Activated CD8-positive, alpha-beta memory T cell treated with anti-CD3 and anti-CD28 coated beads for 1 hour (primary cell): ENCODE measurements around the gene SEH1L.
"Not testable (repeated sequence)": the region's sequence is repeated elsewhere in the genome, so short reads cannot be mapped to it uniquely, and the experiment has no call there.

Experiments
- DNase-seq, 2 donors: peaks; one replicate each; pipeline ENCODE4 v3.0.0-alpha.2; 2020; ENCODE audit warnings: low read depth in 1 of 2; ENCODE audit errors: extremely low read depth in 1 of 2

SEH1L gene

DNA sequence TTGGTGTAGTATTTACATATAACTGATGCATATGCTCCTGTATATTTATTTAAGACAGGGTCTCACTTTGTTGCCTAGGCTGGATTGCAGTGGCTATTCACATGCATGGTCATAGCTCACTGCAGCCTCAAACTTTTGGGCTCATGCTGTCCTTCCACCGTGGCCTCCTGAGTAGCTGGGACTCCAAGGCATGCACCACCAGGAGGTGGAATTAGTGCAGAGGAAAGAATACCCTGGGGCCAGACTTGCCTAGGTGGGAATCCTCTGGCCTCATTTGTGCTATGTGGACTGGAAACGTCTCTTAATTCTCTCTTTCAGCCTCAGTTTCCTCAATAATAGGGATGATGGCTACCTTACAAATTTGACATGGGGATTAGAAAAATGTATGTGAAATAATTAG is 45.6 kb downstream of the SEH1L start:
- DNase-seq, result no peak

DNA sequence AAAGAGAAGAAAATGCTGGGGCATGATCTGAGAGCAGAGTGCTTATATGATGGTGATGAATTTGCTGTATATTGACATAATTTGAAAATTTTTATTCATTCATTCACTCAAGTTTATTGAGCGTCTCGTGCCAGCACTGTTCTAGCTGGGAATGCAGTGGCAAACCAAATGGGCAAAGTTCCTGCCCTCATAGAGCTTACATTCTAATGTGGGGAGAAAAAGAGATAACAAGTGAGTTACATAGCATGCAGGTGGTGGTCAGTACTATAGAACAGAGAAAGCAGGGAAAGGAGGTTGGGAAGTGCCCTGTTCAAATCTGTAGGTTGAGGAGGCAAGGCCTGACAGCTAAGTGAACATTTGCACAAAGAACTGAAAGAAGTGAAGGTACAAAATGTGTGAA is 47.6 kb downstream of the SEH1L start:
- no peak for DNase-seq

DNA sequence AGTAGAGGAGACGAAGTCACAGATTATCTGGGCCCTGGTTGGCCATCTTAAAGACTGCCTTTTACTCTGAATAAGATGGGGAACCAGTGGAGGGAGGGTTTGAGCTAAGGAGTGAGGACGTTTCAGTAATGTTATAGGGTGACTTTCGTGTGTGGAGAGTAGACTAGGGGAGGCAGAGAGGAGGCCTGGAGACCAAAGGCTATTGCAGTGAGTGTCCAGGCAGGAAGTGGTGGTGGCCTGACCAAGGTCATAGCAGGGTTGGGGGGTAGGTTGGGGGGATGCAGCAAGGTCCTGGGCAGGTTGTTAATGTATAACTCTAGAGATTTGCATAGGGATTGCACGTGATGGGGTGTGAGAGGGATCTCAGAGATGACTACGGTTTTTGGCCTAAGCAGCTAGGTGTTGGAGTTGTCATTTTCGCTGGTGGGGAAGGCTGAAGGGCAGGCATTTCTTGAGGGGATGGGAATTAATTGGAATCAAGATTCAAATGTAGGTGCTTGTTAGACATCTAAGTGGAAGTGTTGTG is 48.2 kb downstream of the SEH1L start:
- DNase-seq, result no peak

DNA sequence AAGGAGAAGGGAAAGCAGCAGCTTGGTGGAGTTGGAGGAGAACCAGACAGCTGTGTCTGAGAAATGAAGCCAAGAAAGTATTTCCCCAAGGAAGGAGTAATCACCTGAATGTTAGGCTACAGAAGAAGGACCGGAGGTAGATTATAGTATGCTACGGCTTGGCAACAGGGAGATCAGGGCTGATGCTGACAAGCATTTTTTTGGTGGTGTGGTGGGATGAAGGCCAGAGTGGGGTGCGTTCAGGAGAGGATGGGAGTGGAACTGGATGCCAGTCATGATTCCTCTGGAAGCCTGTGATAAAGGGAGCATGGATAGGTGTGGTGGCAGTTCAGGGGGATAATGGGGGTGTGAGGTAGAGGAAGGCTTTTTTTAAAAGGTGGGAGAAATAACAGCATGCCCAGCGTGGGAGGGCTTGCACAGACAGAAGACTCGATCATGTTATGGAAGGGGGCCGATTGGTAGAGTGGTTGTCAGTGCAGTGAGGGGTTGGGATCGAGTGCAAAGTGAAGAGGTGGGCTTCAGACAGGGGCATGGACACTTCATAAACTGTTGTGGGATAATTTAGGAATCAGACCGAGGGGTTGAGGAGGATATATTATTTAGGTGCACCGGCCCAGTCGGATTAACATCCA is 49.0 kb downstream of the SEH1L start:
- no peak for DNase-seq

DNA sequence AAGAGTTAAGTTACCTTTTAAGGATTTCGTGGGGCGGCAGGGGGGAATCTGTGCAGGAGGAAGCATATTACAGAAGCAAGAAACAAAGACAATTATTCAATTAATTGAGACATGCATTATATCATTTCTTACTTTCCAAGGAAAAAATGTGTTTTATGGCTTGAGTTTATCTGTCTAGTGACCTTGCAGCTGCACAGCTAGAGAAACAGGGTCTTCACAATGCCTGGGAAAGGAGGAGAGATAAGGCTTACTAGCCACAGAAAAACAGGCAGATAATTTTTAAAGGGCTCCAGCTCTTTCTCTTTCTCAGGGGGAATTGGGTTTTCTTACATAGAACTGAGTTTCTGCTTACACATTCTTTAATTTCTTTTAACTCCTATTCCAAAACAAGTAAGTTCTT is 49.5 kb downstream of the SEH1L start:
- not testable (repeated sequence) for DNase-seq

DNA sequence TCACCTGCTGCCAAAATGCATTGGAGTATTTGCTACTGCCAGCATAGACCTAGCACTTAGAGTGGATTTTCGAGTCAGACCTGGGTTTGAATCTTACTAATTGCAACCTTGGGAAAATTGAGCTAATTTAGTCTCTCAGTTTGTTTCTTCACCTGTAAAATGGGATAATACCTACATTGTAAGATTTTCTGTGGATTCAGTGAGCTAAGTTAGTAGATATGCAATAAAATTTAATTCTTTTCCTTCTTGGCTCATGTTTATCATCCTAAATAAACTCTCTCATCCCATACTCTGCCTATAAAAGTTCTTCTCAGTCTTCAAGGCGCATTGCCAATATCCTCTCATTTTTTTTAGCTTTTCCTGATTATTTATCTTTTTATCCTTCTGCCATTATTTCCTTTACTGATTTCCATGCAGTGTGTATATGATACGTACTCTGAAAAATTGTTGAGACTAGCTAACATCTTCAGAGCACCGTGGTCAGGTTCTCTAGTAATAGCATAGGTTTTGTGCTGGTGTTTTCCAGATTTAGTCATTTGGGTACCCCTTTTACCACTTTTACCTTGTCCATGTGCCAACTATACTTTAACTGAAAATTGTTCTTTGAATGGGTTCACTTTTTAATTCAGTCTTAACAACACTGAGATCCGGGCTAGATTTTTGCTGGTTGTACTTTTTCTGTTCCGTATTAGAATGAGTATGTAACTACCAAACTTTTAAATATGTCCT is 50.7 kb downstream of the SEH1L start:
- DNase-seq, result no peak

DNA sequence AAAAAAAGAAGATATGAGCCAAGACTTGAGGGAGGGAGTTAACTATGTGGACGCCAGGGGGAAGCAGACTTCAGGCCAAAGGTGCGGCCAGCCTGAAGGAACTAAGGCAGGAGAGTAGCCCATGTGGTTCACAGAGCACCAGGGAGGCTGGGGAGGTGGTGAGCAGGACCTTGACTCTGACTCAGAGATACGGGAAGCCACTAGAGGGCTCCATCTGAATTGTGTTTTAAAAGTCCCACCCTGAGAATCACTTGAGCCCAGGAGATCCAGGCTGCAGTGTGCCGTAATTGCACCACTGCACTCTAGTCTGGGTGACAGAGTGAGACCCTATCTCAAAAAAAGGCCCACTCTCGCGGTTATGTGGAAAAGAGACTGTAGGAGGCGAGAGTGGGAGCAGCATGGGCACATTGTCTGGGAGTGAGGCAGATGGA is 55.7 kb downstream of the SEH1L start:
- DNase-seq, result no peak

DNA sequence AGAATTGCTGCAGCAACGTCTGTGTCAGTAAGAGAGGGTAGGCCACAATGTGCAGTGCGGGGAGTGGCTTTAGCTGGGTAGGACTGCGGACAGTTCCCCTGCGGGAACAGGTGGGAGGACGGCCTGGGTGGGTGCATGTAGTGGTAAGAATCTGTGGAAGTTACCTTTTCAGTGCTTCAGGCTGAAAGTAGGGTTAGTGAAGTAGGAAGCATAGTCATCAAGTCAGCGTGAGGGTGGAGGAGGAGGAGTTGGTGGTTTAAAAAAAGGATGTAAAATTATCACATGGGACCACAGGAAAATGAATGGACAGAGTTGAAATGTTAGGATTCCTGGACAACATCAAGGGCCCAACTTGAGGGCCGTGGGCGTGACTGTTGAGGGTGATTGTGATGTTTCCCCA is 56.6 kb downstream of the SEH1L start:
- no peak for DNase-seq

DNA sequence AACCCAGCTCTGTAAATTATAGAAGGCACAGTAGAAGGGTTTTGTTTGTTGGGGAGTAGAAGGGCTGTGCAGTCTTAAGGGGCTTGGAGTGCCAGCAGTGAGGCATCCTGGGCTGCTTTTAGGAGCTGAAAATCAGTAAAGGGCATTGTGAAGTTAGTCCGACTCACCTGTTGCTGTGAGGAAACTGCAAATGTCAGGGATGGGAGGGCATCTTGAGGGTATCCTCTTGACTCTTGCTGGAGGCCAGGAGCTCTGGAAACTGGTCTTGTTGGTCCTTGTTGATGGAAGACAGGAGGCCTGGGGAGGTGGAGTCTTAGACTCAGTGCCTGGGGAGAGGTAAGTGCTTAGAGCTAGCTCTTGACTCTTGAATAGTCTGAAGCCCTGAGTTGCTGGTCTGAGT is 57.5 kb downstream of the SEH1L start:
- no peak for DNase-seq

DNA sequence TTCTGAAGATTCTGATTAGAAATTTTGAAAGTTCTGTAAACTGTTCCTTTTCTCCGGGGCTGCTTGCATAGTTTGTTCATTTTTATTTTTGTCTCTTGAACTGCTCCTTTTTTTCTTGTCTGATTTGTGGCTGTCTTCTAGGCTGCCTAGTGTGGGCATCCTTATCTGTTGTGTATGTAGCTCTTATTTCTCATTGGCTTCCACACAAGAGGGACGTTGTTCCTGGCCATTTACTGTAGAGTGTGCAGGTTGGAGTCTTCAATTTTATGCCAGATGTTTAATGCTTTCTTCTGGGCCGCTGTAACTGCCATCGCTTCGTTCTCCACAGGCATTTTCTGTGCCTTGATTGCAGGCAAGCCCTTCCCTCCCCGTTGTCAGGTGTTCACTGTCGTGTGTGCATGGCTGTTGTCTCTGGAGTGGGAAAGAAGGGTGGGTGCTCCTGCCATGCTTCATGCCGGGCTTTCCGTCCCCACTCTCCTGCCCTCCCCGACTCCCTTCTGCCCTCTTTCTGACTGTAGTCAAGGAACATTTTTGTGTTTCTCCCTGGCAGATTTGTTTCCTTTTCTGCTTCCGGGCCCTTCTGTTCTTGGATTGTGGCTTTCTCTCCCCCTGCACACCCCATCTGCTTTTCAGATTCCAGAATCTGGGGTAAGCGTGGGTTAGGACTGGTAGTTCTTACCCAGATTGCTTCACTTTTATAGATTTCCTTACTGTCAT is 58.9 kb downstream of the SEH1L start:
- no peak for DNase-seq

DNA sequence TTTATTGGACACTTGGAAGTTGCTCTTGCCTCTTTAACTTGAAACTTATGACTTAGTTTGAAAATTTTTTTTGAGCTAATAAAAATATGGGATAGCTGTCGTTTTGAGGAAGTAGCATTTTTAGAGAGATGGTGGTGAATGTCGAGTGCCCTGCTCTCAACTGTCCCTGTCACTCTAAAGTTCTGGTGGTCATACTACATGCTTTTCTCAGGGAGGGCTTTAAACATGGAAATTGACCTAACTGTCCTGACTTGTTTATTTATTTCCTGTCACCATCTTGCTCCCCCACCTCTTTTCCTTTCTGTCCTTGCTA is 59.4 kb downstream of the SEH1L start:
- no peak for DNase-seq

DNA sequence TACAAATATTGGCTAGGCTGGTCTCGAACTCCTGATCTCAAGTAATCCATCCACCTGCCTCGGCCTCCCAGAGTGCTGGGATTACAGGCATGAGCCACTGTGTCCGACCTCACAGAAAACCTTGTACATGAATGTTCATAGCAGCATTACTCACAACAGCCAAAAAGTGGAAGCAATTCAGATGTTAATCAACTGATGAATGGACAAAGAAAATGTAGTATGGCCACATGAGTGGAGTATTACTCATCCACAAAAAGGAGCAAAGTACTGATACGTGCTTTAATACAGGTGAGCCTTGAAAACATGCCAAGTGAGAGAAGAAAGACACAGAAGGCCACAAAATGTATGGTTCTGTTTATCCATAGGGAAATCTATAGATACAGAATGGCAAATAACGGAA is 63.9 kb downstream of the SEH1L start:
- no peak for DNase-seq

DNA sequence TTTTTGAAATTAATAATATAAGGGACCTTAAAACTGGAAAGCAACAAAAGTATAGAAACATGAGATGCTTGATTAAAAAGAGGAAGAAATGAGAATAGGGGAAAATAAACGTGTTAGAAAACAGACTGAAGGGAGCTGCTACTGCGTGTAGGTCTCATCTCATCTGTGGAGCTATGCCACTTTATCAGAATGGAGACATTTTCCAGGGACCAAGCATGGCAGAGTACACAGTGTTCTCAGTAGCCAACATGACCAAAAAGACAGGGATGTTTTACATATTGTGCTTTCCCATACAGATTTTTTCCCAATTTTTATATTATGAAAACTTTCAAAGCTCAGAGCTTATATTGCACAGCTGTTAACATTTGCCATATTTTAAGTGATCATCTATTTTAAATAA is 66.4 kb downstream of the SEH1L start:
- no peak for DNase-seq

DNA sequence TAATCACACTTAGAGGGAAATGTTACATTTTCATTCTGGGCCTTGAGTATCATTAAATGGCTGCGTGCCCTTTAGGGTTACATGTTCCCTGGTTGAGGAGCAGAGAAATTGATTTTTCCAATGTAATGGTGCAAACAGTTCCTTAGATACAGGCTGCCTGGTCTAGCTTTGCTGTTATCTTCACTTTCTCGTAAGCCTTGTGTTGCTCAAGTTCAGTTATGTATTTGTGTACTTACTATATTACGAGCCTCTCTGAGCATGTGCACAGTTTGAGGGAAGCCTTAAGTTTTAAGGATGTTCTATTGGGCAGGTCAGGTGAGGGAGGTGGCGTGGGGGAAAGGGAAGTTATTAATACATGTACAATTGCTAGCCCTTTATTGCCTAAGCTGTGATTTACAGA is 67.0 kb downstream of the SEH1L start:
- no peak for DNase-seq

DNA sequence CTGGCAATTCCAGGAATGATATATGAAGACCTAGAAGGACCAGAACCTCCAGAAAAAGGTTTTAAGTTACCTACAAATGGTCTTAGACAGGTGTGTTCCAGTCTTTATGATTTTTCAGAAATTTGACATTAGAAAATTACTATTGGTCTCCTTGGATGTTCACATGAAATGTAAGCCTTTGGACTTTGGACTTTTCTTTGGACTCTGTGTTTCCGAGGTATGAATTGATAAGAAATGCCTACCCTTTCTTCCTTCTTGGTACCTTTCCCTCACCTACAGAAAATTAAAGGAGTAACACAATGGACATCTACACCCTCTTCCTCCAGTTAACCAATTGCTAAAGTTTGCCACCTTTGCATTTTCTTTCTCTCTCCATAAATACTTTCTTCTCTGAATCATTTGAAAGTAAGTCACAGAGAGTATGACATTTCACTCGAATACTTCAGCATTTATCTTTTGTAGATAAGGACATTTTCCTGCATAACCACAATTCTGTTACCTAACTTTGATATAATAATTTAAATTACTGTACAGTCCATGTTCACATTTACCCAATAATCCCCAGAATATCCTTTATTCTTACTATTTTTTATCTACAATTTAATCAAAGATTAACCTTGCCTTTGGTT is 69.5 kb downstream of the SEH1L start:
- DNase-seq, result no peak

DNA sequence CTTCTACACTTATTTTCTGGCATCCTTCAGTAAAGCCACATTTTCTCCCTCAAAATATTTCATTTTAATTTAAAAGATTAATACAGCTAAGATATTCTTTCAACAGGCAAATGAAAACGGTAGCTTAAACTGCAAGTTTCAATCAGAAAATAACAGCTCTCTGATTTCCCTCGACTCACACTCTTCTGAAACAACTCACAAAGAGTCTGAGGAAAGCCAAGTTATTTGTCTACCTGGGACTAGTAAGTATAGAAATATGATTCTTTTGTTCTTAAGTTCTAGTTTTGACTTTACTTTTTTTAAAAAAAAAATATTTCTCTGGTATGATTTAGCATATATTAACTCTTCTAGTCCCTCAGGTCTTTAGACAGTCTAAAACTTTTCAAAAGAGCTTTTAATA is 70.6 kb downstream of the SEH1L start:
- no peak for DNase-seq

DNA sequence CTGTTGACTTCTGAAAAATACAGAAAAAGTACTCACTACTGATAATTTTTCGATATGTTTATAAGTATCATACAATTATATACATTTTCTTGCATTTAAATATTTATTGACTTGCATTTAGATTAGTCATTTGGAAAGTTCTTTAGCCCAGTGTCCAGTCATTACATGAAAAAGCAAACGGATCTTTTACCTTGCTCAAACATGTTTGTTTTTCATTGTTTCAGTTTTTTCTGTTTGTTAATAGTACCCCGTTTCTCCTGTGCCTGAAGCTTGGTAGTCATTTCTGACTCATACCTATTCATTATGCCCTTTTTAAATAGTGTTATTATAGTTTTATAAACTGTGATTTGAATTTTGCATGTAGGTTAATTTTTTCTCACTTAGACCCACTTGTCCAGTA is 71.5 kb downstream of the SEH1L start:
- DNase-seq, result no peak

DNA sequence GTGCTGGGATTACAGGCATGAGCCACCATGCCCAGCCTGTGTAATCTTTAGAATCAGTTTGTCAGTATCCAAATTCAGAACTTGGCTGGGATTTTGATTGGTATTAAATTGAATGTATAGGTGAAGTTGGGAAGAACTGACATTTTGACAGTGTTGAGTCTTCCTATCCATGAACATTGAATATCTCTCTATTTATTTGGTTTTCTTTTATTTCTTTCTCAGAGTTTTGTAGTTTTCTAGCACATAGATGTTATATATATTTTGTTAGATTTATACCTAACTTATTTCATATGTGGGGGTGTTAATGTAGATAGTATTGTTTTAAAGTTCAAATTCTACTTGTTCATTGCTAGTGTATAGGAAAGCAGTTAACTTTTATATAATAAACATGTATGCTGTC is 74.8 kb downstream of the SEH1L start:
- DNase-seq, result no peak

DNA sequence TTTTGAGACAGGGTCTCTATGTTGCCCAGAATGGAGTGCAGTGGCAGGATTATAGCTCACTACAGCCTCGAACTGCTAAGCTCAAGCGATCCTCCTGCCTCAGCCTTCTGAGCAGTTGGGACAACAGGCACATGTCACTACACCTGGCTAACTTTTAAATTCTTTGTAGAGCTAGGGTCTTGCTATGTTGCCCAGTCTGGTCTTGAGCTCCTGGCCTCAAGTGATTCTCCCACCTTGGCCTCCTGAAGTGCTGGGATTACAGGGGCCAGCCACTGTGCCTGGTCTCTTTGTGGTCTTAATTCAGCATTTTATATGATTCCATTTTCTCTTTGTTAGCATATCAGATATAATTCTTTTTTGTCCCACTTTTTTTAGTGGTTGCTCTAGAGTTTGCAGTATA is 77.4 kb downstream of the SEH1L start:
- DNase-seq, result no peak

DNA sequence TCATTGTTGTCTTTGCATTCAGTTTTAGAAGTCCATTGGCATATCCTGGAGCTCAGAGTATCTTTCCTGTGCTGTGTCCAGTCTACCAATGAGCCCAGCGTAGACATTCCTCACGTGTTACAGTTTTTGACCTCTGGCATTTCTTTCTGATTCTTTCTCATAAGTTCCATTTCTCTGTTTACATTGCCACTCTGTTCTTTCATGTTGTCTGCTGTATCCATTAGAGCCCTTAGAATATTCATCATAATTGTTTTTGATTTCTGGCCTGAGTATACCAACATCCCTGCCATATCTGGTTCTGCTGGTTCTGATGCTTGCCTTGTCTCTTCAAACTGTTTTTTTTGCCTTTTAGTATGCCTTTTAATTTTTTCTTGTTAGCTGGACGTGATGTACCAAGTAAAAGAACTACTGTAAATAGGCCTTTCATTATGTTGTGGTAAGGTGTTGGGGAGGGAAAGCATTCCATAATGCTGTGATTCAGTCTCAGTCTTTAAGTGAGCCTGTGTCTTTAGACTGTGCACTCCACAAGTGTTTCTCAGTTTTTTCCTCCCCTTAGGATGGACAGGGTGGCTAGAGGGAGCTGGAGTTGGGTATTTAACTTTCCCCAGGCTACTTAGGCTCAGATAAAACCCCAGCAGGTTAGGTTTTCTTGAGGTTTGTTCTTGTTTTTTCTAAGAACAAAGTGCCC is 78.9 kb downstream of the SEH1L start:
- DNase-seq, result no peak

DNA sequence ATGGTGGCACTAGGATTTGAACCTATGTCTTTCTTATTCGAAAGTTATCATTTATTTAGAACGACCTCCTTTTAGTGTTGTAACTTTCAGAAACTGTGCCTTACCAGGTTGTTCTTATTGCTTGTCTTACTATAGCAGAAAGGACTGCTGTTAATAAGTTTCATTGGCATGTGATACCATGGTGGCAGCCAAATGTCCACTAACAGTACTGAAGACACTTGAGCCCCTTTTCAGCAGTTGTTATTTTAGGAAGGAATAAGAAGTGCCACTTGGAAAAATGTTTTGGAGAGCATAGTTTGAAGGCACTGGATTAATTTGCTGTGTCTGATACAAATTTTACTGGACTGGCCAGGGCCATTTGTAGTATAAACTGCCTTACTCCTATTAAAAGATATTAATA is 81.1 kb downstream of the SEH1L start:
- DNase-seq, result no peak
